Astrocyte of the hippocampus (primary cell): Measurements from ENCODE around the gene SHROOM2.
A peak's percentile ranks its signal among the peaks of the same experiment; 100 is the strongest.

Experiments
- DNase-seq: peaks from one replicate; pipeline ENCODE4 v3.0.0; 2011; ENCODE audit warnings: low read depth, low spot score

Gene SHROOM2

DNA sequence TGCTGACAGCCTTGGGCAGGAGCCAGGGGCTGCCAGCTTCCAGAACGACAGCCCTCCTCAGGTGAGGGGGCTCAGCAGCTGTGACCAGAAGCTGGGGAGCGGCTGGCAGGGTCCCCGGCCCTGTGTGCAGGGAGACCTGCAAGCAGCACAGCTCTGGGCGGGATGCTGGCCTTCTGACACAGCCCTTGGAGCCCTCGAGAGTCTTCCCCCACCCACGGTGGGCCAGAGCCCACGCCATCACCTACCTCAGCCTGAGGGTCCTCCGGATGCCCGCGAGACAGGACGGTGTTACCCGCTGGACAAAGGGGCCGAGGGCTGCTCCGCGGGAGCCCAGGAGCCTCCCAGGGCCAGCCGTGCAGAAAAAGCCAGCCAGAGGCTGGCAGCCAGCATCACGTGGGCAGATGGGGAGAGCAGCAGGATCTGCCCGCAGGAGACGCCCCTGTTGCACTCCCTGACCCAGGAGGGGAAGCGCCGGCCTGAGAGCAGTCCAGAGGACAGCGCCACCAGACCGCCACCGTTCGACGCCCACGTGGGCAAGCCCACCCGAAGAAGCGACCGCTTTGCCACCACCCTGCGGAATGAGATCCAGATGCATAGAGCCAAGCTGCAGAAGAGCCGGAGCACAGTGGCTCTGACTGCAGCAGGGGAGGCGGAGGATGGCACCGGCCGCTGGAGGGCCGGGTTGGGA lies 109.1 kb downstream of the SHROOM2 start:
- no peak for DNase-seq

DNA sequence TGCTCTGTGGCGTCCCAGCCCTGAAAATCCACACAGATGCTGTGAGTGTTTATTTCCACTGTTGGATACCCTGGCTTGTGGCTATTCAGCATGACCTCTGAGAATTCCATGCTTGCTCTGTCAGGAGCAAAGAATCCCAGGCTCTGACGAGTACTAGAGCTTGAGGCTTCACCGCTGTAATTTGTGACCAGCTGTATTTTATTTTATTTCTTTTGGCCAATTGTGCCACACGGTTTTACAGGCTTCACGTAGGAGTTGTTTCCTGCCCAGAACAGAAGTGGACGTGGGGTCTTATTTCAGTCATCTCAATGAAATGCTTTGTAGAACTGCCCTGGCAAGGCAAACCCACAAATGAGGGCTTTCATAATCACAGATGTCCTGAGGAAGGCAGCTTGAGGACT lies 111.5 kb downstream of the SHROOM2 start:
- DNase-seq: peak; percentile 82

DNA sequence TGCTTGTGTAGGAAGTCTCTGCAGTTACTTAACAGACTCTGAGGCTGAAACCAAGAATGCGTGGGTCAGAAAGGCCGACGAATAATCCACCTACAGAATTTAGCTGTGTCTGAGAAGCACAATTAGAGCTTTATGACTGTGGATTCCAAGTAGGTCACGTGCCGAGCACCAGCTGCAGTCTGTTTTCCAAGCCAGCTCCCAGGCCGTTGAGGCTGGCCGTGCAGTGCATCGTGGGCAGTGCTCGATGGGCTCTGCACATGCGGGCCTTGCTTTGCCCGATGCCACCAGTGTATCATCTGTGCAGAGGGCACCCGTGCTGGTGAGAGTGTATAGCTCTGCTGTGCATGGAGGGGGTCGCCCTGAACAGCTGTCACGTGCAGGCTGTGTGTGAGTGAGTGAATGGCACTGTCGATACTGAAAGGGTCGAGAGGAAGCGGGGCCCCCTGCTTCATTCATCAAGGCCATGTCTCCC lies 113.4 kb downstream of the SHROOM2 start:
- DNase-seq: peak; percentile 67

DNA sequence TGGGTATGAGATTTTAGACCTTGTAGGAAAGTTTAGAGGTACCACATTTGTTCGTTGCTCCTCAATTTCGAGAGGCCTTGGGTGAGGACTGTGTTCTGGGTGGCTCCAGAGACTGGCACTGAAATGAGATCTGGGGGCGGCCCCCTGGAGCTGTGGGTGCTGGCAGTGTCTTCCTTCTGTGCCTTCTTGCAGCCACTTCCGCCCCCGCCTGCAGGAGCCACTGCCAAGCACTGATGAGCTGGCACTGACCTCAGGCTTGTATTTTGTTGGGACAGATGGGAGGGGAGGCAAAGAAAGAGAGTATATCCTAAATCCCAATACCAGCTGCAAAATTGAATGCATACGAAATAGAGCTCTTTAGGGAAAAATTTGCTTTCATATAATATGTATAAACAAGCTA lies 116.4 kb downstream of the SHROOM2 start:
- DNase-seq: peak; percentile 40

DNA sequence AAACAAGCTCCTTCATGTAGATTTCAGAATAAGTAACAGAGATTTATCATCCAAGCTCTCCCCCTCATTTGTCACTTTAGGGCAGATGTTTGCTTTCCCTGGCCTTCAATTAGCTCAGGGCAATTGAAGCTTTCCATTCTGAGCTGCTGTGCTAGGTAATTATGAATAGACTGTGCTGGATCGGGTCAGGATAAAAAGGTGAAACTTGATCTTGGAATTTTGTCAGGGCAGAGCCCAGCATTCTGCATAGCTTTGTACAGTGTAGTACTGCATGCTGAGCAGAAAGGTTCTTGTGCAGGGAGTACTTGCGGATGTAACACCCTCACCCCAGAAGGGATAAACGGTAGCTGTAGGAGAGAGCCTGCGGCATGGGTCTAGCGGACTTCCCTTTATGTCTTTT lies 116.9 kb downstream of the SHROOM2 start:
- peak; percentile 31 for DNase-seq

DNA sequence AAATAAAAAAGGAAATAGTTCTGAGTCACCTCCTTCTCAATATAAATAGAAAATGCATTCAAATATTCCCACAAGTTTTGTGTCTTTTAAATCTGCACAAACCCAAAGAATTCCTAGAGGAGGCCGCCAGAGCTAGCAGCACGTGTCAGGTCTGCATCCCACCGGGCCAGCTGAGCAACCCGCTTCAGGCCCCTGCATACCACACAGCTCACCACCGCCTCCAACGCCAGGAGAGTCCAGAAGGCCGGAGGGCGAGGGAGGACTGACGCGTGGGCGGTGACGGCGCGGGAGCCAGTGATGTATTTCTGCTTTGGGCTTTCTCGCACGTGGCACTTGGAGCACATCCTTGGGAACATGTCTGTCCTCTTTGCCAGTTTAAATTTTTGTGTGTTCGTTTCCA lies 119.1 kb downstream of the SHROOM2 start:
- peak; percentile 45 for DNase-seq

DNA sequence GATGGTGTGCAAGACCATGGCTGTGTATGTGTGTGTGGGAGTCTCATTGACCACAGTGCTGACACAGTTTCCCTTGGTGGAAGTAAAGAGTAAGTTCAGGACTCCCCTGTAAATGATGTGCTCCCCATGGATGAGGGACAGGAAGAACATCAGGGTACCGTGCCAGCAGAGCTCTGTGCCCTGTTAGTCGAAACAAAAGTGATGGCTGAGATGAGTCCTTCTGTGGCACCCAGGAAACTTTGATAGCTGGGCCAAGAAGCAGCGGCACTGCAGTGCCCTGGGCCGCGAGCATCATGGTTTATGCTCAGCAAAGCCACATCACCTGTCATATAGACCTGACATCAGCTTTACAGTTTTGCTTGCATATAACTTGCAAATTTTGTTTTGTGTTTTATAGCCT lies 119.5 kb downstream of the SHROOM2 start:
- DNase-seq: no peak

DNA sequence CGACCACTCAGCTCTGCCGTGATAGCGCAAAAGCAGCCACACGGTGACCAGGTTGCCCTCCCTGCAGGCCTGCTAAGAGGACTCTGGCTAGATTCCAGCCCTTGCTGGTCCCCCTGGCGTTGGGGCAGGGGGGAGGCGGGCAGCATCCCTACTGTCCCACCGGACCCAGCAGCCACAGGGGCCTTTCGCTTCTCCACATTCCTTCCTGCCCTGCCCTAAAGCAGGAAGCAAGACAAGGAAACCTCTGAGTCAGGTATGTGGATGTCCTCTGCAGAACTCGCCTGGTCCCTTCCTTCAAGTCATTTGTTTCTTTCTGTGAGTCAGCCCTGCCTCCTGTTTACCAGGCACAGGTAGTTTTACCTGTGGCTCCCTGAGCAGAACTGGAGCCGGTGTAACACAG lies 120.7 kb downstream of the SHROOM2 start:
- no peak for DNase-seq

DNA sequence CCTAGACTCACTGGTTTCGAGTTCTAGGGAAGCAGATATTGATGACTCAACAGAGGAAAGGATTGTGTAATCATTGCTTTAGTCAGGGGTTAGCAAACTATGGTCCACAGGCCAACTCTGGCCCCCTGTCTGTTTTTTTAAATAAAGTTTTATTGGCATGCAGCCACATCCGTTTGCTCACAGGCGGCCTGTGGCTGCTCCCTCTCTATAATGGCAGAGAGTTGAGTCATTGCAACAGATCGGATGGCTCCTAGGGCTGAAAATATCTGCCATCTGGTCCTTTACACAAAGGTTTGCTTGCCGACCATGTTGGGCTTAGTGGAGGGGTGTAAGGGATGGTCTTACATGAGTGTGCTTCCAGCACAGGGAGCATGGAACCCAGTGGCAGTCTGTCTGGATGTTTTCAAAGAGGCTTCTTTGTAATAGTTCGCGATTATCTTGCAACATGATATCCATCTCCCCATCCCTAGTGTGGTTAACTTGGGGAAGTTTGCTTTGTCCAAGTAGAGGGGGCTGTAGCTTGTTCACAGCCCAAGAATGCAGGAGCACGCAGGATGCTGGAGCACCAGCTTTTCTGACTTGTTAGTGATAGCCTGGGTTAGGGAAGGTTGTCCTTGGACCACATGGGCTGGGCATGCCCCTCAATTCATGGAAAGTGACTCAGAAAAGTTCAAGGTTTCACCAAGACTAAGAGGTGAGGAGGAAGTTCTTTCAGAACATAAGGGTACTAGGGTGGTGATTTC lies 121.6 kb downstream of the SHROOM2 start:
- DNase-seq: peak; percentile 53

DNA sequence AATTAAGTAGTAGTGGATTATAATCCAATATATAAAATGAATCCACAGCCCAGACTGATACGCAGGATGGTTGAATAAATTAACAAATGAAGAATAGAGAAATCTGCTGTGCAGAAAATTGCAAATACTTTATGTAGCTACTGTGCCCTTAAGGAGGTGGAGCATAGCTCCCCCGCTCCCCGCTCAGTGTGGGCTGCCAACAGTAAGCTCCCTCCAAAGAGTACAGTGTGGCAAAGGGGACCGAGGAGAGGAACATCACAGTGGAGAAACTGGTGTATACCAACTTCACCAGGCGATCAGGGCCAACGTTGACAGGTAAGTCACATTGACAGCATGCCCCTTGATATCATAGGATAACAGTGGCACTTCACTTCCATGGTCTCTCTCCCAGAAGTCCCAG lies 123.0 kb downstream of the SHROOM2 start:
- no peak for DNase-seq

DNA sequence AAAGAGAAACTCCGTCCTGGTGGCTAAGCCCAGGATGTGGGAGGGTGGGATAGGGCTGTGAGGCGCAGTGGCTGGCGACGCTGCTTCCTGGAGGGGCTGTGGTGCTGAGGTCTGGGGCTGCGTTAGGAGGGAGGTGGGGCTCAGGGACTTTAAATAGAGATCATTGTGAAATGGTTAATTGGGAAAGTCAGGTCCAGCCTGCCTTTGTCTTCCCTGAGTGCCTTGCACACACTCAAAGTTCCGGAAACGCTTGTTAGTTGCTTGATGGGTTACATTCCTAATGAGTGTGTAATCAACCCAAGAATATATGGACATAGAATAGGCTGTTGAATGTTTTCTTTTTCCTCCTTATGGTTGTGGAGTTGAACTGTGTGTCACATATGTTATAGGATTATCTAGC lies 125.3 kb downstream of the SHROOM2 start:
- DNase-seq: peak; percentile 45

DNA sequence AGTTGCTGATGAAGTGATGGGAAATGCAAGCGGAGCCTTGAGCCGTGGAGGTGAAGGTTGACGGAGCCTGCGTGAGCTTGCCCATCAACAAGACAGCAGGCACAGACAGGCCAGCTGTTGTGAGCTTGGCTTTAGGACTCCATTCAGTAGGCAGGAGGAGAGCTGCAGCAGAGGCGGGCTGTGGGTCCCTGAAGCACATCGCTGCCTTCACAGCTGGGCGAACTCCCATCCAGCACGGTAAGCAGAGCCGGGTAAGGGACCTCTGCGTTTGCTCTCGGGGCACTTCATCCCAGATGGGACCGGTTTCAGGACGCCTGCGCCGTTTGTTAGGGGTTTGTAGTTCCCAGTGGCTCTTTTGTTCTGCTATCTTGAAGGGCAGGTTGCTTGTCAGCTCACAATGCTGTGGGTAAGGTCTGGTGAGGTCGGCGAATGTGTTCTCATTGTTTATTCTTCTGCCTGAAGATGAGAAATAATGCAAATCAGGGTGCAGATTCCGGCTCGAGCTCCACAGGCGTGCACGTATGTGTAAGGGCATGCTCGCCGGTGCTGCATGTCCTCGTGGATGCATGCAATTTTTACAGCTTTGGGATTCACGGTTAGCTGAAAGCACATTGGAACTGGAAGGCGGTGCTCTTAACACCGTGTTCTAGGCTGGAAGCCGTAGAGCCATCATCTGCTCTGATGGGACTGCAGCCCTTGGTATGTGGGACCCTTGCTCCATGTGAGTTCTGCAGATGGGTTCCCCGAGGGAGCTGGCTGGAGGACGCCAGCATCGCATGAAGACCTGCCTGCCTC lies 126.3 kb downstream of the SHROOM2 start:
- peak; percentile 45 for DNase-seq

DNA sequence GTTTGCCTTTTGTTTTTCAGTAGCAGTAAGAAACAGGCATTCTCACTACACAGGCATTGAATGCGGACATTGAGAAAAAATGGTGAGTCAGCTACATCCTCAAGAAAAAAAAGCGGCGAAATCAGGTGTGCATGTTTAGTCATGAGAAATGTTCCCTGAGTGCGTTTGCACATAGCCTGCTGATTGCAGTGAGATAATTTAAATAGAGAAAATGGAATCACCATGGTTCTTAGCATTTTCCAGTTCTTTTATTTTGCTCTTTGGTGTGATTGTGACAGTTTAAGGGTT lies 126.9 kb downstream of the SHROOM2 start:
- DNase-seq: peak; percentile 54

DNA sequence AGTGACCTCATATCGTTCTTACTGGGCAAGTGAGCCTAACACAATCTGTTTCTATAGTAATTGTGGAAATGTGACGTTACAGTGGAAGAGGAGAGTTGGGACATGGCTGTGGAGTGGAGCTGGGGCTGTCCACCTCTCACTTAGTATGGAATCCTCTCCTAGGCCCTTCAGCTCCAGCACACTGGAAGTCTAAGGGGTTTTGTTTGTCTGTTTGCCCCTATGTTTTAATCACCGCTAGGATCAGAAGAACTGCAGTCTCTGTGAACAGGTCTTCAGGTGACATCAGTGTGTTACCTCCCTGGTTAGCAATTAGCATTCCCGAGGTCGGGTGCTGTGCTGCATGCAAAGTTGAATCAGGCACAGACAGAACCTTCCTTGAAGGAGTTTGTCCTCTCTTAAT lies 131.6 kb downstream of the SHROOM2 start:
- no peak for DNase-seq

DNA sequence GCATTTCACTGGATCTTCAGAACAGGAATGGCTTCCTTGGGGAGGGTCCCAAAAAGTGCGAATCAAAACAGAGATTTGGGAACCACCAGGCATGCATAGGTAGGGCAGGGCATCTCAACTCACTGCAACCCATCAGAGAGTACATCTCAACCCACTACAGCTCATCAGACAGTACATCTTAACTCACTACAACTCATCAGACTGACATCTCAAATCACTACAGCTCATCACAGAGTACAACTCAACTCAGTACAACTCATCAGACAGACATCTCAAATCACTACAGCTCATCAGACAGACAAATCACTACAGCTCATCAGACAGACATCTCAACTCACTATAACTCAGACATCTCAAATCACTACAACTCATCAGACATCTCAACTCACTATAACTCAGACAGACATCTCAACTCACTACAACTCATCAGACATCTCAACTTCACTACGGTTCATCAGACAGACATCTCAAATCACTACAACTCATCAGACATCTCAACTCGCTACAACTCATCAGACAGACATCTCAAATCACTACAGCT lies 133.5 kb downstream of the SHROOM2 start:
- DNase-seq: no peak

DNA sequence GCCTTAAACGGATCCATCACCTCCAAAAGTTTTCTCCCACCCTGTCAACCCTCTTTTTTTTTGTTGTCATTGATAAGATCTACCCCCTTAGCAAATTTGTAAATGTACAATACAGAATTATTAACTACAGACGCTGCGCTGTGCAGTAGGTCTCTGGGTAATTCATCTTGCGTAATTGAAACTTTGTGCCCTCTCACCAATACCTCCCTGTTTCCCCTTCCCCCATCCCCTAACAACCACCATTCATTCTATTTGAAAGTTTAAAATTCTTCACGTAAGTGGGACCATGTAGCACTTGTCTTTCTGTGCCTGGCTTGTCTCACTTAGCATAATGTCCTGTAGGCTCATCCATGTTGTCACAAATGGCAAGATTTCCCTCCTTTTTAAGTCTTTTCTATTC lies 135.2 kb downstream of the SHROOM2 start:
- DNase-seq: no peak

DNA sequence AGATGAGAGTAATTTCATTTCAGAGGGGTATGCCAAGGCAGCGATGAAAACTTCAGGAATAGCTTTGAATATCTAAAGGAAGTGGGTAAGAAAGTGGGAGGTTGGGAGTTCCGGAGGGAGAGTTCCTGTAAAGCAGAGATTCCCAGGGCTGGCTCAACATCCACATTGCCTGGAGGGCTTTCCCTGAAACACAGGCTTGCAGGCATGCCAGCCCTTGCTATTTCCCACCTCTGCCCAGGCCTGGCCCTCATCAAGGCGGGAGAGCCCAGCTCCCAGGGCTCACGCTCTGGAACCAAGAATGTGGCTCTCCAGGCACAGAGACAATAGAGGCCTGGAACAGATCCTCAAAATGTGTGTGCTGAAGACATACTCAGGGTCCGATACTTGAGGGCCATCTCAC lies 137.1 kb downstream of the SHROOM2 start:
- no peak for DNase-seq

DNA sequence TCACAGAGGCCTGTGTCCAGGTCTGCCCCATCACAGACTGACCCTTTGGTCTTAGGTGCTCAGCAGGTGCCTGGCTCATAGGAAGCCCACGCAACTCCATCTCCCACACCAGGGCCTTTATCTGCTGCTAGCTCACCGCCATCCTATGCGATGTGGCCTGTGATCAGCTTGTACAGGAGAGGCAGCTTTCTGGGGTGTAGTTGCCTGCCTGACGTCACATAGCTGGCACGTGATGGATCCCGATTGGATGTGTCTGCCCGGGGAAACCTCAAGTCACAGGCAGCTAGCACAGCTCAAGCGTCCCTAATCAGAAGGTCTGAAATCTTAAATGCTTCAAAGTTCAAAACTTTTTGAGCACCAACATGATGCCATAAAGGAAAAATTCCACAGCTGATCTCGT lies 139.8 kb downstream of the SHROOM2 start:
- no peak for DNase-seq

DNA sequence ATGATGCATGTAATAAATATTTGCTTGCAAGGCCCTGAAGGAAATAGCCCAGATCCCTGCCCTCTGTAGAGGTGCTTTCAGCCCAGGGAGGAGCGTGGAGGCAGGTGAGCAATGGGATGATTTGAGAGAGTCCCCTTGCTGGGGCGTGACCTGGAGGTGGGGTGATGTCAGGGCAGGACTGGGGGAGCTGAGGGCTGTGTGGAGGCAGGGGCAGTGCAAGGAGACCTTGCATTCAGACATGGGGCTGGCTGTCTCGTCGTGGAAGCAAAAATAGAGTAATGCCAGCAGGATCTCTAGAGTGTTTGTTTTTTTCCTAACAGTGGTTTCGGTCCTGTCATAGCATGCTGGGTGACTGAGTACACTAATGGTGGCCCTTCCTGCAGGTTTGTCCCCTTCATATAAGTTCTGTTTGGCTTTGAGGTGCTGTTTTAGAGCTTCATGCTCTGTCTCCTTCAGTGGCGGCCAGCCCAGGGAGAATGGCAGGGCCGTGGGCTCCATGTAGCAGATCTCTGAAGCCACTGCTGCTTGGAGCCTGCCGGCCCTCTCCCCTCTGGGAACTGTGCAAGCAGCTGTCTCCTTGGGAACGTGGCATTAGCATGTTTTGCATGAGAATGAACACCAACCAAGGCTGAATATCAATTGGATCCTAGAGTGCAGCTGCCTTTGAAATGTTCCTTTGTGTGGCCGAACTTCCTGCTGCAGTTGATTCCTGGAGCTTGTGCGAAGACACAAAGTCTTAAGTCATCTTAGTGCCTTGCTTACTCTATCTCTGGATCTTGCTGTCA lies 141.7 kb downstream of the SHROOM2 start:
- DNase-seq: peak; percentile 67

DNA sequence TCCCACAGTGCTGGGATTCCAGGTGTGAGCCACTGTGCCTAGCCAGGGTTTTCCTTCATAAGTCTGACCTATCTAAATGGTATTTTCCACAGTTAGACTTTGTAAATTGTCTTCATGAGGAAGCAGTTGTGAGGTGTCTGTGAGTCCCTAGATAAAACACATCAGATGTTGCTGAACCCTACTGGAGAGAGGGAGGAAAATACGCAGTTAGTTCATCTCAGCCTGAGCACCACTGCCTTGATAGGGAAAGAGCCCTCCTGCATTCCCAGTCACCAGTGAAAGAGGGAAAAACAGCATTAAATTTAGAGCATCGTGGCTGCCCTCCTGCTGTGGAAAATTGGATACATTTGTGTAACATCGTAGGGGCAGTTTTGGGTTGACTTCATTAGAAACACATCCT lies 149.2 kb downstream of the SHROOM2 start:
- no peak for DNase-seq

DNA sequence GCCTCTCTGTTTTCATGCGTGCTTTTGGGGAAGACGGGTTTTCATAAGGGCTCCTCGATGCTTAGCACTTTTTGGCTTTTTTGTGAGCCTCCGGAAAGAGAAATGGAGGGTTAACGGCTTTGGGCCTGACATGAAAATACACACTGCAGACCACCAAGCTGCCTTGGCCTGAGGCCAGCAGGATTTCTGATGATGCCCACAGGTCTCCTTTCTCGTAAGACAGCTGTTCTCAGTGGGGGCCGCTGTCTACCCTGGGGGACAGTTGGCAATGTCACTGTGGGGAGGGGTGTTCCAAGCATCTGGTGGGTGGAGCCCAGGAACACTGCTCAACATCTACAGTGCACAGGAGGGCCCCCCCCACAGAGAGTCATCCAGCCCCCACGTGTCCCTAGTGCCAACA lies 151.5 kb downstream of the SHROOM2 start:
- no peak for DNase-seq

DNA sequence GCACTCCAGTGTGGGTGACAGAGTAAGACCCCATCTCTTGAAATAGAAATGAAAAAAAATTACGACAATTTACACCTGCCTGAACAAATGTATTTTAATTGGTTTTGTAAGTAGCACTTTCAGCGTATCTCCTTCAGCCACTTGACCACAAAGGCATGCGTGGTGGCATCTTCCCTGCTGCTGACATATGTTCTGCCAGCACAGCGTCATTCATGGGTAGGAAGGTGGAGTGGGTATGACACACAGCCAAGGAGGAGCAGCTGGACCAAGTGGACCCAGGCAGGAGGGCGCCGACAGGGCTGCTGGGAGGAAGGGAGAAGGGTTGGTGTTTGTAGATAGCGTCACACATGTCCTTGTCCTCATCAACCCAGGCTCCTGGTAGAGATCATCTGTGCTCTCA lies 152.3 kb downstream of the SHROOM2 start:
- no peak for DNase-seq
